Right lung (tissue), 5 donors: Measurements from ENCODE around the gene DTL. TPM values are rescaled to one million over a fixed set of nuclear protein-coding genes. Genes with fewer than 3 reads are reported as not detected.

ENCODE experiments used
- DNase-seq, 2 donors: peaks; one replicate each; pipeline ENCODE4 v3.0.0-alpha.2; 2013
- polyA plus RNA-seq, 5 donors: library from polyadenylated mRNA; unstranded; fragments of 120-200 nt; gene quantifications; one replicate each; pipeline versions ENCODE4 v1.2.1 to v1.2.3, GENCODE V29; 2013; ENCODE audit warnings: inconsistent platforms in 1 of 5, low replicate concordance in 1 of 5; ENCODE audit not compliant: insufficient read length in 5 of 5, insufficient read depth in 1 of 5

The DTL gene
- polyA plus RNA-seq, 5 donors: 25.1 to 40.3 (median 36.0) TPM

DNA sequence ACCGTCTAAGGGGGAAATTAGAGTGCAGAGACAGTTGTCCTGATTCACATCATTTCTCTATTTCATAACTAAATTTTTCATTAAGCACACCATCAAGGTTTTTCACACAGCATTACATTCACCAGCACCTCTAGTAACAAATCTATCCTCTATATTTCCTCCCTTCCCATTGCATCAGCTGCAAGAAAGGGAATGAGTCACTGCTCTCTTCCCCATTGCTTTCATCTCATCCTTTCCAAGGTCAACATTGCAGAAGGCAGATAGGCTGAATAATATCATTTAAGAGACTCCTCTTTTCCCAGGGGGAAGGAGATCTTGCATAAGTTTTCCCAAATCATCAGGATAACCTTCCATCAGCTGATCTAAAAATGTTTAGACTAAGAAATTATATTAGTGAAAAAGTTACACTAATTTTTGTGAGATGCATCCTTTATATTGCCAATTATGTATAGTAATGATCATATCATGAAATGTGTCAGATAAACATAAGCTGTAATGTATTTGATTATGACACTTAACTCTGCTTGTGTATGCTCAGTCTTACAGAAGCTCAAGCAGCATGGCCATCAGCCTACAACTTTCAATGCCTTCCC lies 4.5 kb upstream of the DTL start:
- no peak for DNase-seq

DNA sequence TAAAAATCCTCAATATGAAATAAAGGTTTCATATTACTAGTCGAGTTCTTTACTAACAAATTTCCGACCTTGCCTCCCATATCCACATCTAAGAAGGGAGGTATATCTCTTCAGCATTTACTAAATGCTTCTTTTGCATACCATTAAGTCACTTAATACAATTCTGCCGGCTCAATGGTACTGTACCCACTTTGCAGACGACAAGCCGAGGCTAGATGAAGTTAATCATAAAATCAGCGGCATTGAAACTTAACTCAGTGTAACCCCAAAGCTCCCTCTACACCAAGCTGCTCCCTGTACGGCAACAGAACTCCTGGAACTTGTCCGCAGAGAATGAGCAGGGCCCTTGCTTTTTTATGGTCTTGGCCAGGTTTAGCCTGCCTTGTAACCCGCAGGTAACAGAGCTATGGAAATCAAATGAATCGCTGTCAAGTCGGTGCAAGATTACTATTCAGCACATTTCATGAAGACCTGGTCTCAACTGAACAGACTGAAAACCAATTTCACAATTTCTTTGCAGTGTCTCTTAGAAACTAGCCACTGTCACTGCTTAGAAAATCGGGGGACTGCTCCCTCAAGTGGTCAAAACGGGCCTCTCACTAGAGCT lies 929 bp upstream of the DTL start:
- DNase-seq: no peak

GRCh38 chr1:212035835-212036605 lies 472 bp downstream of the DTL start:
- DNase-seq: no peak

GRCh38 chr1:212037900-212038299 lies 2.4 kb downstream of the DTL start:
- DNase-seq: no peak

- no peak for DNase-seq
Observed at GRCh38 chr1:212039622-212040021, 4.1 kb downstream of the DTL start.

GRCh38 chr1:212040629-212041412 lies 5.3 kb downstream of the DTL start:
- DNase-seq: no peak

GRCh38 chr1:212042436-212042835 lies 6.9 kb downstream of the DTL start:
- DNase-seq: no peak

- DNase-seq: no peak
Observed at GRCh38 chr1:212044851-212045250, 9.3 kb downstream of the DTL start.

DNA sequence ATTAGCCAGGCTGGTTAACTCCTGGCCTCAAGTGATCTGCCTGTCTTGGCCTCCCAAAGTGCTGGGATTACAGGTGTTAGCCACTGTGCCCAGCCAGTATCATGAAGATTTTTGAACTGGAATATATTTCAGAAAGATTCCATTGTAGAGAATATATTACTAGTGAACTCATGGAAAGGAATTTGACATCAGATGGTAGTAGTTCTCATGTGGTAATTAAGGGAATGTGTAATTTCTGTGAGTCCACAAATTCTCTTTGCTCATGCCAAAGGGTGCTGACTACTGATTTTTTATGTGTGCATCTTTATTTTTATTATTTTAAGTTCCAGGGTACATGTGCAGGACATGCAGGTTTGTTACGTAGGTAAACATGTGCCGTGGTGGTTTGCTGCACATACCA lies 10.4 kb downstream of the DTL start:
- DNase-seq: no peak

DNA sequence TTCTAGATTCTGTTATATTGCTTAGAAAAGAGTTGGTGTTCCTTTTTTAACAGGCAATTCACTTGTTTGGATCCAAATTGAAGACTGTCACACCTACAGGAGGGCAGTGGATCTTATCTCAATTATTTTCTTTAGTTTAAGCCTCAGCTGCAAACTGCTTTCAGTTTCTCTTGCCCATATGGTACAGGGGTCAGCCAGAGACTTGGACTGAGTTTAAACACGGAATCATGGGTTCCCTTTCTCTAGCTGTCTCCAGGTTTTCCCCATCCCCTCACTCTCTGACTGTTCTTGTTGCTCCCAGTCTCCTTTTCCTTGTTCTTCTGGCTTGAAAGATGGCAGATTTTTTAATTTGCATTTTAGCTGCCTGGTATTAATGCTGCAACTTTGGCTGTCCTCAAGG lies 18.4 kb downstream of the DTL start:
- no peak for DNase-seq

DNA sequence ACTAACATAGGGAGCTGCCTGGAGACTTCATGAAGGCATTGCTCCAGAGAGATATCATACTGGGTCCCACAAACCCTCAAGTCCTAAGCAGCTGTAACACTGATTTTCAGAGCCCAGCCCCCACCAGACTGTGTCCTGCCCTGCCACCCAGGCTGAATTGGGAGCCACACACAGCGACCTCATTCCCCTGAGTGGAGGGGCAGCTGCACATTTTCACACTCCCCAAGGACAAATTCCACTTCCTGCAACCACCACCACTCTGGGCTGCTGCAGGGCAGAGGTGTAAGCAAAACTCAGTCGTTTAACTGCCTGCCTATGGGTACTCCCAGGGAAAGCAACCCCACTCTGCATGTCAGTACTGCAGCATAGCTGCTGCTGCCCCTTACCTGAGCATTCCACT lies 19.8 kb downstream of the DTL start:
- DNase-seq: no peak

GRCh38 chr1:212060632-212061472 lies 25.3 kb downstream of the DTL start:
- no peak for DNase-seq

GRCh38 chr1:212062832-212063438 lies 27.4 kb downstream of the DTL start:
- no peak for DNase-seq

DNA sequence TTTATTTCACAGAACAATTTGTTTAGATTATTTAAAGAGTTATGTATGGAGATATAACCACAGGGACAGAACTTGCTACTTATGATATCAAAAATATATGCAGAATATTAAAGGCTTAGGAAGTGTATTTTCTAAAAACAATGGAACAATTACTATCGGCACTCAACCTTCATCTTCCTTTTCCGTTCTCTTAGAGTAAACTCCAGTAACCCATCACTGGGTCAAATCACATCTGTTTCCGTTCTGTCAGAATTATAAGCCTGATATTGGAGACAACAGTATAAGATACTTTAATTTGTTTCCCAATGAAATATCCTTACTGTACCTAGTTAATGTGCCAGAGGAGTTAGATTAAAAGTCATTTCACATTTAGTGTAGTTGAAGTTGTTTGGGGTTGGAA lies 32.2 kb downstream of the DTL start:
- no peak for DNase-seq

- DNase-seq: peak in 1 of 2 donors; percentile 53
Observed at GRCh38 chr1:212070720-212071302, 35.3 kb downstream of the DTL start.

- no peak for DNase-seq
Observed at GRCh38 chr1:212072047-212072446, 36.5 kb downstream of the DTL start.

GRCh38 chr1:212073490-212073889 lies 37.9 kb downstream of the DTL start:
- DNase-seq: no peak

DNA sequence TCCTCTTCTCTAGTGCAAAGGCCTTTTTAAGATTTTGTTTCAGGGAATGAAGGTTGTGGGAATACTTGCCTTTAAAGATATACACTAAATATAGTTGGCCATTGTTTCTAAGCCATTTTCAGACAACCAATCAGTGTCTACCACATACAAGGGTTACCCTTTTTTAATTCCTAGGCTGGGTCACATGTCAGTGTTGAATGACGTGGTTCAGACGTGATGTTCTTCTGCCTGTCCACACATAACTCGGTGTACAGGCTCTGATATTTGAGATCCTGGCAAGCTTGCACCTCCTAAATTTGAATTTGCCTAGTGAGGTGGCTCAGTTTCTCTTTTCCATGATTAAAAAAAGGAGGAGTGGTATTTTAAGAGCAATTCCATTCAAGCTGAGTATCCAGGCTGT lies 38.8 kb downstream of the DTL start:
- DNase-seq: no peak

GRCh38 chr1:212074856-212075255 lies 39.3 kb downstream of the DTL start:
- DNase-seq: no peak

DNA sequence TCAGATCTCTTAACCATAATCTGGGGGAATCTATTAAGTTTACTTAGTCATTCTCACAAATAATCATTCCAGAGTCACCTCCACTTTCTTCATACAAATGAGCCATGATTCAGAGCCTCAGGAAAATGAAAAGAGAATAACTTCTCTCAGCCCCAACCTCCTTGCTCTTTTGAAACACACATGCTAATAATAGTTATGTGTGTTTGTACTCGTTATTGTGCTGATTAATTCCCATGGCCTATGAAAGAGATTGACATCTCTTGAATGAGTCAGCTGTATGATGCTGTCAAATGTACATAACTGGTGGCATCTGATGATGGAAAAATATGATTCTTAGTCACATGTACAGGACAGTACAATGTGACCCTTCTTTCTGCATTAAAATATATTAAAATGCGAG lies 41.5 kb downstream of the DTL start:
- DNase-seq: no peak

DNA sequence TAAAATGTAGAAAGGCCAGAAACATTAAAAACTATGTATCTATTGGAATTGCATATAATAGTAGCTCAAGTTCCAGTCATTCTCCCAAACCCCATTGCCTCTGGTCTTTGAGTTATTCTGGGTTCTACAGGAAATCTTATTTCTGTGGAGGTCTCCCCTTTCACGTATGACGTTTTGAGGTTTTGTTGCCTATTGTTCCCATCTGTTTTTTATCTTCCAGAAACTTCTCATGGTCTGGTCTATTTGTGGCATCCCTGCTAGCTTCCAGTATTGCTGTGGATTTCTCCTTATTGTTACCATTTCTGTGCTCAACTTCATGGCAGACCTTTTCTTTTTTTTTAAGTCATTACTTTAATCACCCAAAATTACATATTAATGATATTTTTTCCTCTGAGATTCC lies 43.3 kb downstream of the DTL start:
- DNase-seq: no peak
